OCI-M1 (cell line): Measurements from ENCODE around the gene ATG16L2.
A peak's percentile ranks its signal among the peaks of the same experiment; 100 is the strongest.

Source experiments
- DNase-seq: peaks from one replicate; lab custom pipeline; 2025; lab: John Stamatoyannopoulos, UW

The ATG16L2 gene

GRCh38 chr11:72814286-72815109 lies at the start of gene ATG16L2:
Gene ATG16L2, plus strand, starts transcription at chr11:72814411. Its CDS starts 35 bp downstream, at chr11:72814446.
- peak; percentile 99 for DNase-seq

GRCh38 chr11:72764503-72764902 lies 49.7 kb upstream of the ATG16L2 start:
- no peak for DNase-seq

GRCh38 chr11:72766152-72766902 lies 47.9 kb upstream of the ATG16L2 start:
- DNase-seq = no peak

- no peak for DNase-seq
Observed at GRCh38 chr11:72767203-72768062, 46.8 kb upstream of the ATG16L2 start.

GRCh38 chr11:72768581-72768980 lies 45.6 kb upstream of the ATG16L2 start:
- DNase-seq = no peak

GRCh38 chr11:72769680-72770079 lies 44.5 kb upstream of the ATG16L2 start:
- DNase-seq = no peak

- no peak for DNase-seq
Observed at GRCh38 chr11:72770799-72771198, 43.4 kb upstream of the ATG16L2 start.

- DNase-seq = no peak
Observed at GRCh38 chr11:72771507-72771906, 42.7 kb upstream of the ATG16L2 start.

GRCh38 chr11:72772059-72772458 lies 42.2 kb upstream of the ATG16L2 start:
- DNase-seq = no peak

GRCh38 chr11:72773291-72773690 lies 40.9 kb upstream of the ATG16L2 start:
- no peak for DNase-seq

GRCh38 chr11:72773696-72774095 lies 40.5 kb upstream of the ATG16L2 start:
- DNase-seq = no peak

- DNase-seq = no peak
Observed at GRCh38 chr11:72774499-72774898, 39.7 kb upstream of the ATG16L2 start.

- no peak for DNase-seq
Observed at GRCh38 chr11:72775288-72776110, 38.7 kb upstream of the ATG16L2 start.

- peak; percentile 56 for DNase-seq
Observed at GRCh38 chr11:72776117-72776843, 37.9 kb upstream of the ATG16L2 start.

GRCh38 chr11:72776844-72777754 lies 37.1 kb upstream of the ATG16L2 start:
- DNase-seq = no peak

GRCh38 chr11:72777755-72778278 lies 36.4 kb upstream of the ATG16L2 start:
- DNase-seq = no peak

- DNase-seq = no peak
Observed at GRCh38 chr11:72778535-72779494, 35.4 kb upstream of the ATG16L2 start.

- no peak for DNase-seq
Observed at GRCh38 chr11:72779495-72780128, 34.6 kb upstream of the ATG16L2 start.
